CD4-positive, alpha-beta T cell treated with Interleukin-6 for 4 hours (primary cell): ENCODE measurements around the gene SLC12A4.
"Not testable (repeated sequence)": the region's sequence is repeated elsewhere in the genome, so short reads cannot be mapped to it uniquely, and the experiment has no call there.

Experiments
- DNase-seq: peaks from one replicate; pipeline ENCODE4 v3.0.0-alpha.2; 2020; ENCODE audit warnings: mixed read lengths

Gene SLC12A4

DNA sequence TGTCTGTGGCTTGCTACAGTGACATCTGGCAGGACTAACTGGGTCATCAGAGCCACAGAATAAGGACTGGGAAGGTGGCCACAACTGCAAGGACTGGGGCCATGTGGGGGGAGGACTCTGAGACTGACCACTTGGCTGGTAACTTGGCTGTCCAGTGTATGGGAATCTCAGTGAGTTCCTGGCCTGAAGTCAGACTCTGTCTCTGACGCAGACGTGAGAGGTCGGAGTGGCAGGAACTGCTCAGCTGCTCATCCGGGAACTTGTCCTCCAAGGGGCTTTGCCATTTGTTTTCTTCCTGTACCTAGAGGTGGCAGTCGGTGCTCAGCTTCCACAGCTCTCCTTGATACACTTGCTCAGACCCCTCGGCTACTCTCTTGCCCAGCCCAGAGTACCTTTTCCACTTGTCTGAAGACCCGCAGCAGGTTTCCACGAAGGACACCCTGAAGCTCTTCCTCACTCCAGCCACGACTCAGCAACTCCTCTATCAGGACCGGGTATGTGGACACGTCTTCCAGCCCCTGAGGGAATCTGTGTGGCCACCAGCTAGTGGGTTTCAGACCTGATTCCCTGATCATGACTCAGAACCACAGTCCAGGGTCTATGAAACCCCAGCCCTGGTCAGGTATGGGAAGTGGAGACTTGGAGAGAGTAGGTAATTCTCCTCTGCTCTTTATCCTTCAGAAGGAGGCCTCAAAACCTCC, 19.2 kb upstream of the SLC12A4 start:
- no peak for DNase-seq

DNA sequence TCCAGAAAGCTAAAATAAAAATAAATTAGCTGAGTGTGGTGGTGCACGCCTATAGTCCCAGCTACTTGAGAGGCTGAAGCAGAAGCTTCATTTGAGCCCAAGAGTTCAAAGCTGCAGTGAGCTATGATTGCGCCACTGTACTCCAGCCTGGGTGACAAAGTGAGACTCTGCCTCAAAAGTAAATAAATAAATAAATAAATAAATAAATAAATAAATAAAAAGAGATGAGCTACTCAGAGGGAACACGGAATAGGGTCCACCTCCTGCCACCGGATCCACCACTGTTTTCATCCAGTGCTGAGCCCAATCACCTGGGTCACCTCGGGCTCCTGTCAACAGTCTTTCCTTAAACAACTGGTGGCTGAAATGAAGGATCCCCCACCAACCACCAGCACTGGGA, 18.5 kb upstream of the SLC12A4 start:
- DNase-seq = no peak

DNA sequence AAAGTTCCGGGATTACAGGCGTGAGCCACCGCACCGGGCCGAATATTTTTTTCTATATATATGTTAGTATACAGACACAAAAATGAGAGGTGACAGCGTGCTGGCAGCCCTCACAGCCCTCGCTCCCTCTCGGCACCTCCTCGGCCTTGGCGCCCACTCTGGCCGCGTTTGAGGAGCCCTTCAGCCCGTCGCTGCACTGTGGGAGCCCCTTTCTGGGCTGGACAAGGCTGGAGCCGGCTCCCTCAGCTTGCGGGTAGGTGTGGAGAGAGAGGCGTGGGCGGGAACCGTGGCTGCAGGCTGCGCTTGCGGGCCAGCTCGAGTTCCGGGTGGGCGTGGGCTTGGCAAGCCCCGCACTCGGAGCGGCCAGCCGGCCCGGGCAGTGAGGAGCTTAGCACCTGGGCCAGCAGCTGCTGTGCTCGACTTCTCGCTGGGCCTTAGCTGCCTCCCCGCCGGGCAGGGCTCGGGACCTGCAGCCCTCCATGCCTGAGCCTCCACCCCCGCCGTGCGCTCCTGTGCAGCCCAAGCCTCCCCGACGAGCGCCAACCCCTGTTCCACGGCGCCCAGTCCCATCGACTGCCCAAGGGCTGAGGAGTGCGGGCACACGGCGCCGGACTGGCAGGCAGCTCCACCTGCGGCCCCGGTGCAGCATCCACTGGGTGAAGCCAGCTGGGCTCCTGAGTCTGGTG, 13.7 kb upstream of the SLC12A4 start:
- DNase-seq = no peak

DNA sequence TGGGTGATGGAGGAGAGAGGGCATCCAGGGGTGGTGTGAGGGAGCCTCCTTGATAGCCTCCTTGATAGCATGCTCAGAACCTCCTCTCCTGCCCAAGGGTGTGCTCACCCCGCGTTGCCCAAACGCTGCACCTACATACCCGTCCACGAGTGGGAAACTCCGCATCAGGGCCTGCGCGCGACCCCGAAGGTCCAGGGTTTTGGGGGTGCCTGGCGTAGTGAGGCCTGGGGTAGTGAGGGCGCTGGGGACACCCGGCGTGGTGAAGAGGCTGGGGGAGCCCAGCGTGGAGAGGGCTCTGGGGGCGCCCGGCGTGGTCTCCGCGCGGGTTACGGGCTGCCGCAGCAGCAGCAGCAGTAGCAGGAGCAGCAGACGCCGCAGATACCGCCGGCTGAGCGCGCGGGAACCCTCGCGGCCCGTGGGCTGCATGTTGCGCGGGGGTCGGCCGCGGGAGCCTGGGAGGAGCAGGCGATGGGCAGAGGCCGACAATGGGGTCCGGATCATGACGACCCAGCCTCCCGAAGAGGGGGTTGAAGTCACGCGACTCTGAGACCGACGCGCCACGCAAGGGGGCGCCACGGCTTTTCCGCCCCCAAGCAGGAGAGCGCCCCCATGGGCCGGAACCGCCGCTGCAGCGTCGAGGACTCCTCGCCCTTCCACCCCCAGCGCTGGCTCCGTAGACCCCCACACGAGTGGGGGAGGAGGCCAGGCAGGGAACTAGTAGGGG, 11.7 kb upstream of the SLC12A4 start, which contains the start of gene DPEP3:
TSS of gene DPEP3 (minus strand) at position 545 of the 724 bp plus-strand sequence. CDS start at position 426, 119 bp downstream.
- DNase-seq = peak; percentile 22

DNA sequence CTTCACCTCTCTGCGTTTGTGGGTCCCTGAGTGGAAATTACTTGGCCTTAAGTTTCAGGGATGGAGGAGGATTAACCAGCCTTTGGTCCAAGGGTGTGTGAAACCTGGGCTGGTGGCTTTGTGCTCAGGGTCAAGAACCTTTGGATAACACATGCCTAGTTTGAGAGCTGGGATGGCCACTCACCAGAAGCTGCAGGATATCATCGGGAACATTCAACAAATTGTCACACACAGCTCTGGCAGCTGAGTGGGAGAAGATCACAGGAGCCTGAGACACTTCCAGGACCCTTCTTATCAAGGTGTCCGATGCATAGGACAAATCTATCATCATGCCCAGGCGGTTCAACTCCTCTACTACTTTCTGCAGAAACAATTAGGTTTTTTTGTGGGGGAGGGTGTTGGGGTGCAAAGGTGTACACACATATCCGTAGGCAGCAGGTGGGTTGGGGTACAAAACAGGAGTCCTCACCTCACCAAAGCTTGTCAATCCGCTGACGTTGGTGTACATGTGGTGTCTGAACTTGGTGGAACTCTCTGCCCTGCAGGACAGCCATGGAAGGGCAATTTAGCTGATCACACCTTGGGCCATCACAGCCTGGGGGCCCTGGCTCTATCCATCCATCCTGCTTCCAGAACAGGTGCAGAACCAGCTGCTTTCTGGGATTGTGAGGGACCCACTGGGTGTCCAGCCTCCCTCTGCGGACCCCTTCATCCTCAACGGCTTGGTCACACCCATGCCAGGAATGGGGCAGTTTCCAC, 9.2 kb upstream of the SLC12A4 start:
- DNase-seq = no peak

DNA sequence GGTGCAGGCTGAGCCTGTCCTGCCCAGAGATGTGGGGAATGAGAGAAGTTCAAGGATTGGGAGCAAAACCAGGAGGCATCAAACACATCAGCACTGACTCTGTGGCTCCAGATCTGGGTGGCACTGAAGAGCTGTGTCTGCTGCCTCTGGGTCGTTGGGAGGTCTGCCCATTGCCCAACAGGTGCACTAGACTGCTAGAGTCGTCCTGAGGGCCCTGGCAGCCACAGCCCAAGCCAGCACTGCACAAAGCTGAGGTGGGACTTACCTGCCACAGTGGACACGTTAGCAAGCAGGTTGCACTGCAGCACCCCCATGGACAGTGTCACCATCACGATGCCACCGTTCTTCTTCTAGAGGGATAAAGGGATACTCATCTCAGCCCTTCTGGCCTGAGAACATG, 8.6 kb upstream of the SLC12A4 start:
- no peak for DNase-seq

DNA sequence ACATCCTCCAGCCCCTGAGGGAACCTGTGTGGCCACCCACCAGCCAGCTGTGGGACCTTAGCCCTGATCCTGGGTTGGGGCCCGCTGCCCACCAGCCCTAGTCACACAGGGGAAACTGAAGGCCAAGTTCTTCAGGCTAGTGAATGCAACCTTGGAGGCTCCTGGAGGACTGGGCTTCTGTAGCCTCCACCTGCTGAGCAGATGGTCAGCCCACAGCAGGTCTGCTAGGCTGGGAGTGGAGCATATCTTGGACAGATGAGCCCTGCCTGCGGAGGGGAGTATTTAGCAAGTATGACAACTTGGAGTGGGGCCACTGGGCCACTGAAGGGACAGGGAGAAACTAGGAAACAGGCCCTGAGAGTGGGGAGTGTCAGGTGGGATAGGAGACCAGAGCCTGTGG, 7.8 kb upstream of the SLC12A4 start:
- DNase-seq = no peak

DNA sequence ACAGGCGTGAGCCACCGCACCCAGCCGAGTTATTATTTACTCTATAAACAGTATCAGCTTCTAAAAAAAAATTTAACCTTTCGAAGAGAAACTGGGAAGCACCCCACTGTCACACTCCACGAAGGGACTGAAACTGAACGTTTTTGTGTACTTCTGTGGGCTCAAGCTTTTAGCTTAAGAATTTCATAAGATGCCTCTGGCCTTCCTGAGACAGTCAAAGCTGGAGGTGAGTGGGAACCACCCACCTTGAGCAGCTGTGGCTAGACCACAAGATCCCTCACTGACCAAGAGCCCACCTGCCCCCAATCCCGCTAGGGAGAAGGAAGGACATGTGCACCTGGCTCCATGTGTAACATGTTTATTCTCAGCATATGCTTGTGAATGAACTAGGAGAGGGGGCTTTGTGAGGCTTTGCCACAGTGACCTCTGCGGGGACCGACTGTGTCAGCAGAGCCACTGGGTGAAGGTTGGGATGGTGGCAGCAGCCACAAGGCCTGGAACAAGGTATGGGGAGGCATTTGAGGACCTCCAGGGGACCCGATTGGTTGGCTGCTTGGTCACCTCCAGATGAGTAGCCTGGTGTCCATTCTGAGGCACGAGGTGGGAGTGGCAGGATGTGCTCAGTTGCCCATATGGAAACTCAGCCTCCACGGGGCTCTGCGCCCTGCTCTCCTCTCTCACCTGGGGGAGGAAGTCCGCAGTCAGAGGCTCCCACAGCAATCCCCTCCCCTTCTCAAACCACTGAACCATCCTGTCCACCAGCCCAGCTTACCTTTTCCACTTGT, 7.1 kb upstream of the SLC12A4 start:
- DNase-seq = no peak

DNA sequence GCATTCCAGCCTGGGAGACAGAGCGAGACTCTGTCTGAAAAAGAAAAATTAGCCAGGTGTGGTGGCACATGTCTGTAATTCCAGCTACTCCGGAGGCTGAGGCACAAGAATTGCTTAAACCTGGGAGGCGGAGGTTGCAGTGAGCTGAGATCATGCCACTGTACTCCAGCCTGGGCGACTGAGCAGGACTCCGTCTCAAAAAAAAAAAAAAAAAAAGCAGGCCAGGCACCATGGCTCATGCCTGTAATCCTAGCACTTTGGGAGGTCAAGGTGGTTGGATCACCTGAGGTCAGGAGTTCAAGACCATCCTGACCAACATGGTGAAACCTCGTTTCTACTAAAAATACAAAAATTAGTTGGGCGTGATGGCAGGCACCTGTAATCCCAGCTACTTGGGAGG, 3.8 kb upstream of the SLC12A4 start:
- DNase-seq = not testable (repeated sequence)

DNA sequence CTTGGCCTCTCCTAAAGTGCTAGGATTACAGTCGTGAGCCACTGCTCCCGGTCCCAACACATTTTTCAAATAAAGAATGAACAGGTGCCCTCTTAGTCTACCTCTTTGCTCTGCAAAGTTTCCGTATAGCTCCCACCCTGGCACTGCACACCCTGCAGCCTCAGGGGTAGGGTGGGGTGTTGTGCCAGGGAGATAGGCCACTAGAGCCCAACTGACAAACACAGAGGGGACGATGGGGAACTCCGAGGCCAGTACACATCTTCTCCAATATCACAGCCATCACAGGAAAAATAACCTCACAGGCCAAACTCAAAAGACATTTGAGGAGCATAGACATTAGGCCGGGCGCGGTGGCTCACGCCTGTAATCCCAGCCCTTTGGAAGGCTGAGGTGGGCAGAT, 2.7 kb upstream of the SLC12A4 start:
- DNase-seq = no peak

DNA sequence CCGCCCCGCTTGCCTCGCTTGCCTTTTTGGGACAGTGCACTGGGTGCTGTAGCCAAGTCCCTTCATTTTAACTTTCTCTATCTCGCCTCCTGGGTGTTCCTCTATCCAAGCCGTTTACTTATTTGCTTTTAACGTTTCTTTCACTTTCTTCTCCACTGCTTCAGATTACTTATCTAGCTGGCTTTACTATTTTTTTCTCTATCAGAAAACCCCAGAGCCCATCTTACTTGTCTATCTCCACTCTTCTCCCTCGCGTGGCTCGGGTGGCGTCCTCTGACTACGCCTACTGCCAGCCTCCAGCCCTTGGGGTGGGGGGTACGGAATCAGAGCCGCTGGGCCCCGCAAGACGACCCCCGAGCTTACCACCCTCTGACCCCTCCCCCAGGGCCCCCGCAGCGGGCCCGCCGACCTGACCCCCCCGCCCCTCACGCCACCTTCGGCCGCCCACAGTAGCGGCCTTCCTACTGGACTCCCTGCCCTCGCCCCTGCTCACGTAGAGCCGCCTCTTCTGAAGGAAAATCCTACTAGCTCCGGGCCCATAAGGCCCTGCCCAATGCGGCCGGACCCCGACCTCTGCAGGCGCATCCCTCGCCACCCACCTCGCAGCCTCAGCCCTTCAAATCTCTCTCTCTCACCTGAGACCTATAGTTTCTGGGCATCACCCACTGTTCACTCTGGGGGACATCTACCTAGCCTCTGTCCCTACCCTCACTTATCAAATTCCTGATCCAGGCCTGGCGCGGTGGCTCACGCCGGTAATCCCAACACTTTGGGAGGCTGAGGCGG, 1.0 kb upstream of the SLC12A4 start:
- DNase-seq = peak; percentile 8

DNA sequence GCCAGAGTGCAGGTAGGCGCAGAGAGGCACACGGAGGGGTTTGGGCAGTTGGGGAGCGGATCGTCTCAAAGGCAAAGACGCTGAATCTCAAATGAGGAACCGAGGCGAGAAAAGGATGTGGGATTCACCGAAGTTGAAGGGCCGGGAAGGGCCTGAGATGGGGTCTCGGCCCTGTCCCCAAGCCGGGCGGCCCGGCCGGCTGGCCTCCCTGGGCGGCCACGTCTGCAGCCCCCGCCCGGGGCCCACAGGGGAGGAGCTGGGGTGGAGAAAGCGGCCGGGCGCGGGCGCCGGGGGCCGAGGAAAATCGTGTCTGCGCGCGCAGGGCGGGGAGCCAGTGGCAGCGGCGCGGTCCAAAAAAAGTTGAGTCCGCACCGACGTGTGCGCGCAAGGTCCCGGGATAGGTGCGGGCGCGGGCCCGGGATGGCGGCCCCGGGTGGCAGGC, 458 bp downstream of the SLC12A4 start:
- peak; percentile 34 for DNase-seq

DNA sequence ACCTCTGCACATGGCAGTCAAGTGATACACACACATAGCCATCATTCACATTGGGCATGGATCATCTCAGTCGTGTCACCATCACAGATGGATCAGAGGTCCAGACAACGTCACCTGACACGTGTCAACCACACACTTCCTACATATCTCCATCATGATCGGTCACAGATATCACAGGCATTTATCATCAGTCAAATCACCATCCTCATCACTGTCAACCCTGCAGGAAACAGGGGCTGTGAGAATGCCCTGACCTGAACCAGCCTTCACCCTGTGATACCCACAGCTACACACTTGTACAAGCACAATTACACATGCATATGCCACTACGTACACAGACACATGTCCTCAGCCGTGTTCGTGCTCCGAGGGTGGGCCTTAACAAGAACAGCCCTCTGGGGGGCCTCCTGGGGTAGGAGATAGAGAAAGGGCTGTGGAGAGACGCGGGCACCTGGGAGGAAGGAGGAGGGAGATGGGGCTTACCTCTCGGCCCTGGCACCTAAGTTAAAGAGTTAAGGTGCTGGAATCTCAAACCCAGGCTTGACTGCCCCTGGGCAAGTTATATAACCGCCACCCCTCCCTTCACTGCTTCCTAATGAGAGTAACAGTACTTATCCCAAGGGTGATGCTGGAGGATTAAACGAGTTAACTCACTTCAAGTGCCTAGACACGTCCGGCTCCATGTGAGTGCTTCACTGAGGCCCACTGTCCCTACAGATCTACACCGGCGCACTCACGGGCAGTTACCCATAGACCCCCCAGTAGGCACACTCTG, 1.1 kb downstream of the SLC12A4 start:
- DNase-seq = peak; percentile 27

DNA sequence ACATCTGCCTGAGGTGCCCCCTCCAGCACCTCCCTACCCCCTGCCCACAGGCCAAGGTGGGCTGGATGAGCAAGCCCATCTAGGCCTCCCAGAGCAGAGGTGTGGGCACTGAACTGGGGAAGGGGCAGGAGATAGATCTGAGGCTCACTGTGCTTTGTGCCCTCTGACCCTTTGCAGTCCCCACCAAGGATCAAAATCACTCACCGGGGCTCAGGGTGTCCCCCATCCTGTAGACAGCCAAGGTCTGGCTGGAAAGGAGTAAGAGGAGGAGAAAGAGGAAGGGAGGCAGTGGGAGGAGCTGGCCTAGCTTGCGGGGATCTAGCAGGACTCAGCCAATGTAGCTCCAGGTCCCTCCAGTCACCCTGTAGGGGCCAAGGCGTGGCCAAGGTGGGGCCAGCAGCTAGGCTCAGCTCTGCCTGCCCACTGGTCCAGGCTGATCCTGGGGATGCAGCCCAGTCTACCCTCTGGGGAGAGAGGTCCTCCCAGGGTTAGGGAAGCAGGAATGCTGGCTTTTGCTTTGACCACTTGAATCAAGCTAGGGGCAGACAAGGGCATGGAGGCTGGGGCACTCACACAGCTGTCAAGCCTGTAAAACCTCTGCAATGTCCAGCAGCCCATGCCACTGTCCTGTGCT, 1.8 kb downstream of the SLC12A4 start:
- DNase-seq = no peak

DNA sequence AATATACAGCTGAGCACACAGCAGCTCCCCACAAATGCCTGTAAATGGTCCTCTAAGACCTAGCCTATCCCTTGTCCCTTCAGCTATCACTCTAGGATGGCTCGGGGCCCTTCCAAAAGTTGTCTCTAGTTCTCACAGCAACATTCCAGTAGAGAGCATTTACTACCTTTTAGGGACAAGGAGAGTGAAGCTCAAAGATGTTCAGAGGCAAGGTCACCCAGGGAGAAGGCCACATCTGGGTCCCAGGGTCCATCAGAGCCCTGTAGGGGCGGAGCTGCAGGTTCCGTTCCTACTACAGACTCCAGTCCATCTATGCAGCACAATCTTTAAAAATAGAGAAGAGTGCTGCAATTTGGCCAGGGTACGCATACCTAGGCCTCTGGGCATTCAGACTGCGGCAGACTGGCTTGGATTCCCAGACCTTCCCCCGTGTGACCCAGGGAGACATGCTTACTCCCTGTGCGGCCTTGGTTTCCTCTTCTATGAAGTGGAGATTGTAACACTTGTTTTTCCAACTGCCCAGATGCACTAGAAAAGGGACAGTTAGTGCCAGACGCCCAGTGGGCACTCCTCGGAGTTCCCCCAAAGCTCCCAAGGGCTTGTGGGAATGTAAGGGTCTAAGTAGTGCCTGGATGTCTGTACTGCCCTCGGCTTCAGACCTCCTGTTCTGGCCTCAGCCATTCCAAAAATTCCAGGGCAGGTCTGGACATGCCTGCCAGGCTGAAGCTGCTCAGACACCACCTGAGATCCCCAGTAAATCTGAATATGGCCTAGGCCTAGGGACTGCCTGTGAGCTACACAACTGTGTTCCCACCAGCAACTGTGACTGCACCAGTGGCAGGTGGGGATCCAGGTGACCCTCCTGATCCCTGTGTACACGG, 2.5 kb downstream of the SLC12A4 start:
- DNase-seq = no peak

DNA sequence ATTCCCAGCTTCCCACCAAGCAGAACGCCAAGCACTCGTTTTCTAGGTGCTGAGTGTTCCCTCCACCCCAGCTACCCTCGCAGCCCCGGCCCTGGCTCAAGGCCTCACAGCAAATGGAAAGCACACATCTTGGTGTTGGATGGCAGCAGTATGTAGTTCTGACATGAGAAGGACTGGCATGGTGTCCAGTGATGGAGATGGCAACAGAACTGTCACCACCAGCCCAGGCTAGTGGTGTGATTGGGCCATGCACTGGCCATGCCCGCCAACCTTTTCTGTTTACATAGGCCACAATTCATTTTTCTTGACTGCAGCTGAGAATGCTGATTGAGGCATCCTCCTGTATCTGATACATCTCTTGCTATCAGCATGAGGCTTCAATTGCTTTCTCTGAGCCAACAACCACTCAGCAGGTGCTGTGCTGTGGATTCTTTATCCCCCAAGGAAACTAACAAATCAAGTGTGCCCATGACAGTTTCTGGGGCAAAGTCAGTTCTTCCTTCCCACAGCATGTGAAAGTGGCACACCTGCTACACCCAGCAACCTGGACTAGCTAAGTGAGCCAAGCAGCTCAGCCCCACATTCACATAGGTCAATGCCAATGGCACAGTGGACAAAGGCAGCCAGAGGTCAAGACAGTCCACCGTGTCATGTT, 3.8 kb downstream of the SLC12A4 start:
- DNase-seq = no peak

DNA sequence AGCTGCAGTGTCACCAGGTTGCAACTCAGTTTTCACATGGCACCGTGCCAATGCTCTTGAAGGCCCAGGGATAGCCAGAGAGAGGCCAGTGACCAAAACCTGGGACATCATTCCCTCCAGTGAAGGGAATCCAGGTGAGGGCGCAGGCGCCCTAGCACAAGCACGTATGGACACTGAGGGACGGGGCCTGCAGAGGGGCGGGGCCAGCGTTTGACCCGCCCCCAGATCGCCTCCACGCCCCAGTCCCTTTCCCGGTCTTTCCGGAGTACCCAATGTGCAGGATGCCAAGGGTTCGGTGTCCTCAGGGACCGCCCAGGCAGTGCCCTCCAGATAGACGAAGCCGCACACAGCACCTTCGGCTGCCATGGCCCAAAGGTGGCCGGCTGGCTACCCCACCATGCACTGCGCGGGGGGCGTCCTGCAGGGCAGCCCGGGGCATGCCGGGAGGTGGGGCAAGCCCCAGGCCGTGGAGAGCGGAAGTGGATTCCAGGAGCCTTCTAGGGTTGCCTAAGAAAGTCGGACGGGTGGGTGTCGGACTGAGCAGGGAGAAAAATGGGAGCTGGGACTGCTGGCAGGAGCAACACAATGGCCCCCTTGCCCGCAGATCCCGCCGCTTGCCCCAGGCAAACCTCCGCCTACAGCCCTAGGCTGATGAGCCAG, 4.6 kb downstream of the SLC12A4 start:
- DNase-seq = no peak

DNA sequence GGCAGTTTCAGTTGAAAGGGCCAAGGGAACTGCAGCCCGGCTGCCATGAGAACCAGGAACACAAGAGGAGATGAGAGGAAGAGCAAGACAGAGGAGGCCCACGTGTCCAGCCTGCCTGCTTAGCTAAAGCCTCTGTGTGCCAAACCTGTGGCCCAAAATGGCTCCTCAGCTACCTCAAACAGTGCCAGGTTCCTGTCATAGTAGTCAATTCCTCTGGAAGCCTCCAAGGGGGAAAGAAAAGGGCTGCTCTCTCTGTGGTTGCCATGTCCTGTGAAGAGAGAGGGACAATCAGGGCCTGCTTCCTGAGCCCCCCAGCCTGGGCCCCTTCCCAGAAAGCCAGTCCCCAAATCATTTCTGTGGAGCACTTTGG, 5.2 kb downstream of the SLC12A4 start:
- DNase-seq = no peak
